CD1c-positive myeloid dendritic cell (primary cell): Measurements from ENCODE around the gene ANTXRL.
"Not testable (repeated sequence)": the region's sequence is repeated elsewhere in the genome, so short reads cannot be mapped to it uniquely, and the experiment has no call there.

Source experiments
- DNase-seq: peaks from one replicate; pipeline ENCODE4 v3.0.0-alpha.2; 2016; ENCODE audit errors: extremely low spot score

The ANTXRL gene

DNA sequence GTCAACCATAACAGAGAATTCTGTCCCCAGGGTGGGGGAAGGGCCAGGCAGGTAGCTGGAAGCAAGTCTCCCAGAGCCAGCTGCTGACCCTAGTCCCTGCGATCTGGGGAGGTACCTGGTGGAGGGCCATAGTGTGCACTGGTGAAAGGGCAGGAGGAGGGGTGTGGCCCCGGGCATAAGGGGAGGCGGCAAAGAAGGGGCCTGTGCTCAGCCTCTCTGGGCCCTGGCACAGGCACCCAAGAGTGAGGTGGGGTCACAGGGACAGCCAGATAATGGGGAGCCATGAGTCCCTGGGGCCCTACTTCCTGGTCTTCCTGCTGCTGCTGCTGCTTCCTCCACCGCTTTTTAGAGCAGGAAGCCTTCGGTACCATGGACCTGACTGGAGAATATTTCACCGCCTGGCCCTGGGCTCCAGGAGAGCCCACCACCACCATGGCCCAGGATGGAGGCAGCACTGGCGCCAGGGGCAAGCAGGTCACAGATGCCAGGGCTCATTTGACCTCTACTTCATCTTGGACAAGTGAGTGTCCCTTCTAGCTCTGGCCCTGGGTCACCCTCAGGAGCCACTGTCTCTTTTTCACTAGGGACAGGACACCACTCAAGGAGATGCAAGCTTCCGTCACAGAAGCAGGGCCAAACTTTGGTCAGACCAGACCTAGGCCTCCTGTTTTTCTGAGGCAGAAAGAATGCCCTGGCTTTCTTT lies at the start of gene ANTXRL:
TSS of gene ANTXRL (plus strand) at position 7 of the 703 bp plus-strand sequence. CDS start at position 273, 266 bp downstream.
- DNase-seq = no peak

DNA sequence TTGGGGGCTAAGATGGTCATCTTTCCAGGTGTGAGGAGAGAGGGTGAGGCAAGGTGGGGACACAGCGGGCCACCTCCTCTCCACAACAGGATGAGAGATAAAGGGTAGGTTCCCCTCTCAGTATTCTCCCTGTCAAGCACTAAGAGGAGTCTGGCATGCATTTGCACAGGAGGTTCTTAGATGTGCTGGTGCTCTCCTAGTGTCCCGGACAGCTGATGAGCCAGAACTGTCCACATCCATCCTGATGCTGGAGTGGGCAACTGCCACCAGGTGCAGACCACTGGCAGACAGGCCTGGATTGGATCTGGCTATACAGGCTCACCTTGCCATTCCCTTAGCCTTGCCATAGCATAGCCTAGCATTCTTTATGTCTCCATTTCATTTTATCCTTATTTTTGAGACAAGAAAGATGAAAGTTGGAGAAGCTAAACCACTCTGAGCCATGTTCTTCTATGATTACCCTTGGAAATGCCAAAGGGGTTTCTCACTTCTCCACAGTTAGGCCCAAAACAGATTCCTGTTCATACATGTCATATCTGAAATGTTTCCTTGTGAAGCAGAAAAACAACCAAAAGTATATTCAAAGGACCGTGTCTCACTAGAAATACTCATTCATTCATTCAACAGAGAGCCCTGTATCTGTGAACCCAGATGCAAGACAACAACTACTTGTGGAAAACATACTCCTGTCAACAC lies 48.8 kb upstream of the ANTXRL start:
- DNase-seq = no peak

DNA sequence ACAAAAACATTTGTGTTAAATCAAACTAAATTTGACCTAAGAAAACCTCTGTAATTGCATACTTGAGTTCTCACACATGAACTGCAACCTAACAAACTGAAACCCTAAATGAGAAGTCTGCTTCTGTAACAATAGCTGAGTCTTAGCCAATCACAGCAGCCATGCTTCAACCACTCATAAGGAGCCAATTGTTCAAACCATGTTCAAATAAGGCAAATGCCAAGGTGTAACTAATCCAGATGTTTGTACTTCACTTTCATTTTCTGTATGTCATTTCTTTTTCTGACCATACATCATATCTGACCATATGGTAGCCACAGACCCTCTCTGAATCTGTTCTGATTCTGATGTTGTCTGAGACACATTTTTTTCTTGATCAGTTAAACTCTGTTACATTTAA lies 47.5 kb upstream of the ANTXRL start:
- no peak for DNase-seq

DNA sequence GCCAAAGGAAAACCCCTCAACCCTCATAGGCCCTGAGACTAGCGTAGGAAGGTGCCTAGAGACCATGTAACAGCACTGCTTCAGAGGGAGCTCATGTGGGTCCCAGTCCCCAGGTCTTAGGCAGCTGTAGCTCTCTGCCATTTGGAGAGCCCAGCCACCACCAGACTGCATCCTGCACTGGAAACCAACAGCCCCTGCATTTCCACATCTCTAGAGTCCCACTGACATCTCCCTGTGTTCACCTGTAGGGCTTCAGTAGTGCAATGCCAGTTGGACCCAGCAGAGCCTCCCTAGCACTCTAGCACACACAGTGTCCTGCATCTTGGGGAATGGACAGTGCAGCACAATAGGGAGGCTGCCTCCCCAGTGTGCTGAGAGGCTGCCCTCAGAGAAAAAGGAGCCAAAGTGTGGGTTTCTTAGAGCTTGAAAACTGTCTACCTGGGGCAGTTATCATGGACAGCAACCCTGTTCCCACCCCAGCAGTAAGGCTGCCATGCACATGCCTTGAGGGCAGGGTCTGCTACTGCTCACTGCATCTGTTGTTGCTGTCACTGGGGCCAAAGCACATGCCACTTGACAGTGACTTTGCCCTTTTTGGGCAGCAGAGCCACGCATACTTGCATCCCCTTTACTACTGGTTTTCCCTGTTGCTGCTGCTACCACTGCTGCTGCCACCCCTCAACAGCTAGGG lies 46.7 kb upstream of the ANTXRL start:
- no peak for DNase-seq

DNA sequence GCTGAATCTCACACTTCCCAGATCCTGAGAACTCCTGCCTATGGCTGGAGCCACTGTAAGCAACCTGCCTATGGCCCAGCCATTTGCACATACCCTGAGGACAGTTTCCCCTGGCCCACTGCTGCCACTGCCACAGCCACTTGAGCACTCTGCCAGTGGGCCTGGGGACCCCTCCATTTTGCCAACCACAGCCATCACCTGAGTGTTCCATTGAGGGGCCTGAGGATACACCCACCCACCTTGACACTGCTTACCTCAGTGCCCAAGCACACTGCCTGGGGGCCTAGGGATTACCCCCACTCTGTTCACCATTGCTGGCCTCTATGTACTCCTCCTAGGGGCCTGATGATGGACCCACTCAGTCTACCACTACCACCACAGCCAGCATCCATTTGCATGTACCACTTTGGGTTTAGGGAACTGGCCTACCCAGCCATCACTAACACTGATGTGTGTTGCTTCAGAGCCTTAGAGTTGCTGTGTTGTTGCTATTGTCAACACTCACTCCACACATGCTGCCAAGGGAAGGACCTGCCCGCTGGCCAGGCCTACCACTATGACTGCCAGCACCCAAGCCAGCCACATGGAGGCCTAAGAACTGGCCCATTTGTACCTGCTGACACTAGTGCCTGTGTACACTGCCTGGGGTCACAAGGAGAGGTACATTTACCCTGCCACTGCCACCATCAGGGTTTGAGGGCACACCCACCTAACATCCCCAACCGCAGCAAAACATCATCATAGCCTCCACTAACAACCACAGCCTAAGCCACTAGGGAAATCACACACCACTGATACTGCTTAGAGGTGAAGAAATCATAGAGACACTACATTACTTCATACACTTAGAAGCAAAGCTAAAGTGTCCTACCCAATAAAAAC lies 45.9 kb upstream of the ANTXRL start:
- no peak for DNase-seq

DNA sequence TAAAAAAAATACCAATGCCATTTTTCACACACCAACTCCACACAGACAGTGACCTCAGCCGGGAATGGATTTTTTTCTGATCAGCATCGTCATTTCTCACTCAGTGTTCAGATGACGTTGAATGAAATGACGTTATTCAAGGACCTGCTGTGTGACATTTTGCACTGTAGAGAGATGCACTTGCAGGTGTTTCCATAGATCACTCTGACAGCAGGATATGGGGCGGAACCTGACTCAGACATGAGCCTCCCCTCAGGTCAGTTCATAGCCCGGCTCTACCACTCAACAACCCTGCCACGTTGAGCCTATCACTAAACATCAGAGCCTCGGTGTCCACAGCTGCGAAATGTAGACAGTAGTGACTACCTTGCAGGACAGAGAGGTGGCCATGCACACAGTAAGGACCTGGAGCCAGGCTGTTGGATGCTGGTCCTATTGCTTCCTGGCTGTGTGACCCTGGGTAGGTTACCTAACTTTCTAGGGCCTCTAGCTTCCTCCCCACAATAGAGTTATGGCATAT lies 41.4 kb upstream of the ANTXRL start:
- DNase-seq = no peak

DNA sequence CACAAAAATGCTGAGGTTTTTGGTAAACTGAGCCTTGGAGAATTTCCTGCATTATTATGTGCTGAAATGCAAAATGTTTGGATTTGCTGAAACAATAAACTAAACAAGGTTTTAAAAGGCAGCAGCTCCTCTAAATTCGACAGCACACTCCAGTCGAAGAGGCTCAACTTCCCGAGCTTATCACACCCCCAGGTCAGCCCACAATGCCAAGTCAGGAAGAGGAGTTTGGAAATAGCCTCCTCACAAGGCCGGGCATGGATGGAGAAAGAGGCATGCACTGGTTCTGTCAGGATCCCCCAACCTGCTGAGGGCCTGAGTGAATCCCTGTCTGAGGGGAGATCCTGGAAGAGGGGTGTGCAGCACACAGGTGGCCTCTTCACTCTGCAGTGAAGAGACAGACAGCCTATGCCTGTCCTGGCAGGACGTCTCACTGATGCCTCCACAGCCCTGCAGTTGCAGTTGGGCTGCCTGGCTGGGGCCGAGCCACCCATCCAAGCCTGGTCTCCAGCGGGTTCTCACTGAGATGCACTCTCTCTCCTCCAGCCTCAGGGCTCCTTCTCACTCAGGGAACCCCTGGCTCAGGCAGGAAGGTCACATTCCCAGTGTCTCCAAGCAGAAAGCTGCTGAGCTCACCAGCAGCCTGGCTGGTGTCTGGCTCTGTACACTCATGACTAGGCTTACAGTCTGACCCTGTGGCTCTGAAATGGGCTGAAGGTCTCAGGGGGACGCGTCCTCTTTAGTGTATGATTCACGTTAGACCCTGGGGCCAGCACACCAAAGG lies 40.2 kb upstream of the ANTXRL start:
- DNase-seq = not testable (repeated sequence)

DNA sequence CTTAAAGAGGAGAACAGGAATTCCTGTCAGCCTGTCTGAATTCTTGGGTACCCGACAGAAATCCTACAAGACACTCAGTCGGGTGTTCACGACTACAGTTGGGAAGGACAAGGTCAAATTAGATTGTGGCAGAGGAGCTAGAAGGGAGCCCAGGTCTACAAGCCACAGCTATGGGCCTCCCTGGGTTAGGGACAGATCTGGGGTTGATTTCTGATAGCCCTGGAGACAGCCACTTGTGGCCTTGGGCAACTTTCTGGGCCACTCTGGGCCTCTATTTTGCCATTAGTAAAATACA lies 39.7 kb upstream of the ANTXRL start:
- DNase-seq = no peak

DNA sequence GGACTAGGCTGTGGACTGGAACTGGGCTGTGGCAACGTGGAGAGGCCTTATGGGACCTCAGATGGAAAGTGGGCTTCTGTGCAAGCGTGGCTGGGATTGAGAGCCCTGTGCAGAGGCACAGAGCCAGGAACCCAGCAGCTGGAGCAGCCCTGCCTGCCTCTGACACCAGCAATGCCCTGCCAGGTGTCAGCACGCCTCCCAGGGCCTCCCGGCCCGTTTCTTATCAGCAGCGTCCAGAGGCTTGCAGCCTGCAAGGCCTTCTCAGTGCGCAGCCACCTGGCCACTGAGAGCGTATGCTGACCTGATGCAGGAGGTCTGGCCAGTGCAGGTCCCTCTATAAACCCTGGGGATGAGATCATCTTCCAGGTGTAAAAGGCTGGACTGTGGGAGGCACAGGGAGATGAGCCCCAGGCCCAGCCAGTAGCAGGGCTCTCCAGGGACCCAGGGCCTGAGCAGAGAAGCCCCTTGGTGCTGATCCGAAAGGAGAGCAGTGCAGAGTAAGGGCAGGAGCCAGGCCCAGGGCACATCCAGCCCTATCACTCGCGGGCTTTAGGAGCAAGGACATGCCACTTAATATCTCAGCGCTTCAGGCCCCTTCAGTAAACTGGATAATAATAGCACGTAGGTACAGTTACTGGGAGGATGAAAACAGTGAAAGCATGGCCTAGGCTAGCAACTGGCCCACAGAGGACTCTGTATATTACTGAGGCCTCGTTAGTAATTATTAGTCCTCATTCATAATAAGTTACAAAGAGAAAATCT lies 38.8 kb upstream of the ANTXRL start:
- DNase-seq = no peak

DNA sequence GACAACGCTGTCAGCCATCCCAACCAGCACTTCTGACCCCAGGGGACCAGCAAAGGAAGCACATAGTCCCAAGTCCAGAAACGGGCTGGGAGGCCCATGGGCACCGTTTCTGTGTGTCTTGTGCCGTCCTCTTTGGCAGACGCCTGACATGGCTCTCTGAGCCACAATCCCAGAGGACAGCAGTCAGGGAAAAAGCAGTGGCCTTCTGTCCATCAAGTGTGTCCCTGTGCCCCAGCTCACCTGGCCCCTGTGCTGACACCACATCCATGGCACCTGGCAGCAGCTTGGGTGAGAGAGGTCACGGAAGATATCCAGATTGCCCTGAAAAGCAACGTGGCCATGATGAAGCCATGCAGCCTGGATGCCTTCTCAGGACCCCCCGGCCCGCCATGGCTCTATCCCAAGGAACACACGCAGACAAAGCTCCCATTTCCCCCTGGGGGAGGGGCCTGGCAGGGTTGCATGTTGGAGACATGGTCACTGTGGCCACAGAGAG lies 38.1 kb upstream of the ANTXRL start:
- no peak for DNase-seq

DNA sequence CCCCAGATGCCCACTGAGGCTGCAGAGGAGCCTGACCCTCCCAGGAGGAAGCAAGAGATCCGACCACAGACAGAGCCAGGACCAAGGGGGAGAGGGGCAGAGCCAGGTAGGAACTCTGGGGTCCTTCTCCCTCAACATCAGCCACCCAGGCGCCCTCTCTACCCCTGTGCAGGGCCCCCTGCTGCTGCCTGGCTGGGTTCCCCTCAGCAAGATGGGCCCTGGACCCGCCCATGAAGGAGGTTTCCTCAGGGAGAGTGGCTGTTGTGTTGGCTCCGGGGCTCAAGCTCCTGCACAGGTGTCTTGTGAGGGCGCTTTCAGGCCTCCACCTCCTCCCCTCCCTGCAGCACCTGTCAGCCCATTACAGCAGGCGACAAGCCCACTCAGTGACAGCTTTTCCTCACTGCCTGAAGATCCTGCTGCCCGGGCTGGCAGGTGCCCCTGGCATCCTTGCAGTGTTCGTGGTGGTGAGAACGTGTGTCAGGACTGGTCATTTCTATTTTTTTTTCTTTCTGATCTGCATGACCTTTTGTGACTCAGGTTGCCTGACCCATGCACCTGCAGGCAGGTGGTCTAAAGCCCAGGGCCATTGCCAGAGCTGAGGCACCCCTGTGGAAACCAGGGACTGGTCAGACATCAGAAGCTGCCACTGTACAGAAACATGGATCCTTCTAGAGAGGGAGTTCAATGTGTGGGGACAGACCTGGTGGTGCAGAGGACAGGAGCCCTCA lies 37.0 kb upstream of the ANTXRL start:
- not testable (repeated sequence) for DNase-seq

DNA sequence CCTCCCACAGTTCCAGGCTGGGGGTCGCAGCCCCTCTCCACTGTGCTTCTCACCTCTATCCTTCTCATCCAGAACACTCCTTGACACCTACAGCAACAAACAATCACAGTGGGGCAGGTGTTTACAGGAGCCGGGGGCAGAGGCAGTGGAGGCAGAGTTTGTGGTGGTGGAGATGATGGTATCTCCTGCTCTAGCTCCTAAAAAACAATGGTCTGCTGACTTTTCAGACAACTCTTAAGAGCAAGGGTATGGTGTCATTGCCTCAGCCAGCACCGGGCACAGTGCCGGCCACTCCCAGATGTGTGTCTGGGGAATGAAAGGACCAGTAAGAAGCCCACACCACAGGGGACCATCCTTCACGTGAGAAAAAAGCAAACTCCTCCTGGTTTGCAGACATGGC lies 36.3 kb upstream of the ANTXRL start:
- DNase-seq = no peak

DNA sequence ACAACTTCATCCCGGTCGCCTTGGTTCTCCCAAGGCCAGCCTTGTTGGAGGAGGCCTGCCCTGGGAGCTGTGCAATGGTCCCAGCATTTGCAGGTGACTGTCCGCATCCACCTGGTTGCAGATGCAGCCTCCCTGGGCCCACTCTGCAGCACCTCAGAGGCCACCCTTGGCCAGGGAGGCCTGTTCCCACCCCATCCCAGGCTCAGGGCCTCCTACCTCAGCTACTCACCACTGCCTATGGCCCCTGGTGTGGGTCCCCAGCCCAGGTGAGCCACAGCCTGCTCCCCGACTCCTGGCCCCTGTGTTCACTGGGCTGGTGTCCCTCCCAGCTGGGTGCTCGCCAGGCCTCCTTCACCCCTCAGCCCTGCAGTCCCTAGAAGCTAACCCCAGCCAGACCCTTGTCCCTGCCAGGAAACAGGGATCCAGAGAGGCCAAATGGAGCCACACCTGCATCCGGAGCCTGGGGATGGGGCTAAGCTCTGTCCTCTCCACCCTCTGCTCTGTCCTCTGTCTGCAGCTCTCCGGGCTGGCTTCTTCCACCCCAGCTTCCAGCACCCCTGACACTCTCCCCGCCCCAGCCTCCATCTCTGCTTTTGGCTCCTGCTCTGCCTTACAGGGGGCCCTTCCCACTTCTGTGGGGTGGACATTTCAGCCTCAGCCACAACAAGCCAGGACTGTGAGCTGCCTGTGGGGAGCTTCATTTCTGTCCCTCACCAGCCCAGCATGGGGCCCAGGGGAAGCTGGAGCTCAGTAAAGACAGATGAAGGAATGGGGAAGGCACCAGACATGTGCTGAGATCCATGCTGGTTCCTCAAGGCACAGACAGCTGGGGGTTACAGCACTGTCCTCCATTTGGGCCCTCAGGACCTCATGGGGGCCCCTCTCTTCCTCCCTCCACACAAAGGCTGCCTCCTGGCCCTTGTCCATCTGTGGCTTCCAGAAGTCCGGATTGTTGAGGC lies 35.6 kb upstream of the ANTXRL start:
- no peak for DNase-seq

DNA sequence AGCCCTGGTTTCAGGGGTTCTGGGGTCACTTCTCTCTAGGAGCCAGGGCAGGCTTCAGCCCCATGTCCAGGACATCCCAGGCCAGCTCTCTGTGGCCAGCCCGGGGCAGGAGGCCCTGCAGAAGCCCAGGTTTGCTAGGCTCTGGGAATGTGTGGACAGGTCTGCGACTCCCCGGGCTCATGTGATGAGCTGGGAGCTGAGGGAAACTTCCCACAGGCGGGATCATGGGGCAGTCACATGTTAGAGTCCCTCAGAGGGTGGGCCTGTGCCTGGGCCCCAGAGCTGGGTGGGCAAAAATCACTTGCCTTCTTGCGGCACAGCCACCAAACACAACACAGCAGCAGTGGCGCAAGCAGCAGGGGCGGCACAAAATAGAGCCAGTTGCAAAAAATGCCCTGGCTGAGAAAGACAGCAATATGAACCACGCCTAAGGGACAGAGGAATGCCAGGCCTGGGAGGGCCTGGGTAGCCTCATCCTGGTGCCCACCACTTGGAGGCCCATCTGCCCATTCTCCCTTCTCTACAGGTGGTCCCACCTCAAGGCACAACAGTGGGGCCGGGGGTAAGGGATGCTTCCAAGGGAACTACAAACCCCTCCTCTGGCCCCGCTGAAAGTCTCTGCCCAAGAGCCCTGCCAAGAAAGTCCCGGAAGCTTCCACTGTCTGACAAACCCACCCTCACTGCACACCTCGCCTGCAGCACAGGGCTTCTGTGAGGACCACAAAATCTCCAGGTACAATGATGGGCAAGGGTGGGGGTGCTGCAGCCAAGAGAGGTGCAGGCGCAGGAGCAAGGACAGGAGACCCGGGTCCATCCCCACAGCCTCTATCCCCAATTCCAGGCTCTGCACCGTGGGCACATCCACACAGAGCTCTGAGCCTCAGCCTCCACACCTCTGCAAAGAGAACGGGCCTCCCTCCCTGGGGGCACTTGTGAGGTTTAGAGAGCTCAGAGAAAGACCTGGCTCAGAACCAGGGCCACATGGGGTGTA lies 34.6 kb upstream of the ANTXRL start:
- DNase-seq = no peak

DNA sequence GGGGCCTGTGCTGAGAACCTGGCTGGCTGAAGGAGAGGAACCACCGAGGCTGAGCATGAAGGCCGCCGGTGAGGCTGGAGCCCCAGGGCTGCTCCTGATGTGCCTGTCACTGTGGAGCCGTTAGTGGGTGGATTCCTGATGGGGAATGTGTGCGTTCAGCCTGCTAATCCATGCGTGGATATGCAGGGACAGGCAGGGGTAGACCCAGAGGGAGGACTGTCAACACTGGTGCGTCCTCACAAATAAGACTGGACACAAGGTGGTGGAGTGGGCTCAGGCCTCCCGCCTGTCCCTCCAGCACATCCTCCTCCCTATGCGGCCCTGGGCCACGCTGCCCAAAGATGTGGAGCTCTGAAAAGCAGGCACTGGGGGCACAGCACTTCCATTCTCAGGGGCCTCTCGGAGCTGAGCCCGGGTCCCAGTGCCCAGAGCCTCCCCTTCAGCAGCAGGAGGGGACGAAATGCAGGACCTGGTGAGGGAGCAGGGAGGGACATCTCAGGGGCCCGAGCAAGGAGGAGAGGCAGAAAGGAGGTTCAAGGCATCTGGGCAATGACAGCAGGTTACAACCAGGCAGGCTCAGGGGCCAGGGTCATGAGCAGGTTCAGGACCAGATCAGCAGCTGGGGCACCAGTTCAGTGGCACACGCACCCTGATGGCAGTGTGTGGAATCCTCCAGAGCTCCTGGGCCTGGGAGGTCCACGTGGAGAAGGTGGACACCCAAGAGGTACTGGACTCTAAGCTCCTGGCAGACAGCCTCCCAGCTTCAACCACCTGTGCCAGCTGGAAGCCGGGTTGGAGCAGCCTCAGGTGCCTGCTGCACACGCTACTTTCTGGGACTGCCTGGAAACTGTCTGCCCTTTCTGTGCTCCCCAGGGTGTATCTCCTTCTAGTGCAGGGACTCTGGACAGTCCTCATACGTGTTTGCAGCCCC lies 33.5 kb upstream of the ANTXRL start:
- no peak for DNase-seq

DNA sequence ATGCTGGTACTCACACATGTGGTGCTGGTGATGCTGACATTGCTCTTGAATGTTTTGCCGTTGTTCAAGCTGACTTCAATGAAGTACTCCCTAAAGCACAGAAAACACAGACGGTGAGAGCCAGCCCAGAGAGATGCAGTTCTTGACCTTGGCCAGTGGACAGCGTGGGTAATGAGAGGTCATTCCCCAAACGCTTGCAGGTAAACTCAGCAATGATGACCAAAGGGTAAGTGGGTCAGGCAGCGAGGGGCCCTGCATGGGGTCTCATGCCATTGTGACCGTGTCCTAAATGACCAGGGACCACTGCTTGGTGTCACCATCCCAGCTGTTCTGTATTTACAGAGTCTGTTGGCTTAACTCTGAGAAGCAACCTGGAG lies 32.8 kb upstream of the ANTXRL start:
- no peak for DNase-seq
